ENCODE data around the gene NCOA4. TPM values are rescaled to one million over a fixed set of nuclear protein-coding genes. Genes with fewer than 3 reads are reported as not detected.

The NCOA4 gene
- total and polyA plus RNA-seq, 2 donors (not counting 3 experiments of a cell fraction or from before 2014, with no cell fraction given), result 62.1 to 127 TPM

DNA sequence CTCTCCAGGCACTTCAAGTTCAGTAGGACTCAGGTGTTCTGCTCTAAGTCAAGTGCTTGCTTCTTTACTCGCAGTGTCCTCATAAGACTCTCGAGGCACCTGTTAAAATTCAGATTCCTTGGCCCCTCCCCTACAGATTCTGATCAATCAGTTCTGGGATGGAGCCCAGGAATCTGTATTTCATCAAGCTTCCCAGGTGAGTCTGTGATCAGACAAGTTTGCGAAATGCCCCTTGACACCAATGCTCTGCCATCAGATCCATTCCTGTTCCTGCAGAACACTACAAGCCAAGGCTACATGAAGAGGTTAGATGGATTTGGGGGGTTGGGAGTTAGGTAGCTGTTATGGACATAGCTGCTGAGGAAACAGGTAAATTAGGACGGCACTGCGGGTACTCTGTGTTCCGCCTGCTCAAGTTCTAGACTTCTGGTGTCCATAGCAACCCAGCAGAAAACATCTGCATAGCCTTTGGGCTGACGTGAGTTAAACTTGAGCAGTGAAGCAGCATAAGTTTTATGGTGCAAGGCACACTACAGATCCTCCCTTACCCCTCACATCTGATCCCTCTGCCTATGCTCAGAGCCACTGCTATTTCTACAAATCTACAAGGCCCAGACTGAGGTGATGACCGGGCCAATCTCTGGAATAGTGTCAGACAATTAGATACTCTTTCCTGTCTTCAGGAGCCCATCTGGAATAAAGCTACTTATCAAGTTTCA lies 6.8 kb upstream of the NCOA4 start:
- dilution Hi-C loops (cut with MboI; ENCODE audit: extremely low pct_ligation_motif_present, low sequenced_read_pairs) (no loop called here), intact Hi-C loops (cut with micrococcal nuclease) (no loop called here)
- Histone ChIP-seq H3K9me1 (replicated peaks; ENCODE audit: control insufficient read depth, extremely low read depth, insufficient read depth, low read length) (no peaks in the 10 kb centered on the region), H3K79me2 (ENCODE audit: control insufficient read depth, insufficient read depth, low read length) (no peaks in the 10 kb centered on the region), H4K20me1 (replicated peaks; ENCODE audit: control insufficient read depth, extremely low read depth, insufficient read depth, low read length) (no peaks in the 10 kb centered on the region), H3K36me3 (ENCODE audit: control insufficient read depth in 2 of 2, extremely low read depth in 1 of 2, insufficient read depth in 2 of 2, low read length in 2 of 2) (no peaks in the 10 kb centered on the region), H3K27ac (ENCODE audit: insufficient read depth, low read depth, low read length) (no peak overlapping the region), H3K4me2 (ENCODE audit: insufficient read depth, low read length) (no peak overlapping the region), H3K4me1 (ENCODE audit: control insufficient read depth, extremely low read depth, insufficient read depth, low read length) (peaks cover 20% of the 10 kb centered on the region), H3K27me3 (ENCODE audit: control insufficient read depth in 2 of 2, insufficient read depth in 2 of 2, low read length in 2 of 2) (peaks cover 0 to 6% of the 10 kb centered on the region in 2 experiments), H3K4me3 (replicated peaks in 1 of 3; ENCODE audit: insufficient read depth in 1 of 3, low read depth in 1 of 3, low read length in 3 of 3) (no peak overlapping the region), H3K9me3 (replicated peaks; ENCODE audit: control insufficient read depth, insufficient read depth, low read length) (no peaks in the 10 kb centered on the region), H2AFZ (ENCODE audit: low read depth, low read length) (no peak overlapping the region), H3K9ac (replicated peaks; ENCODE audit: extremely low read depth, insufficient read depth, low read length) (no peak overlapping the region)
- ChIA-PET CTCF (no interaction called here), POLR2A (no interaction called here)
- TF ChIP-seq MYC (IDR thresholded peaks at IDR 0.05; ENCODE audit: low read depth, low read length), result no peak
- TF ChIP-seq, protein P1, sequence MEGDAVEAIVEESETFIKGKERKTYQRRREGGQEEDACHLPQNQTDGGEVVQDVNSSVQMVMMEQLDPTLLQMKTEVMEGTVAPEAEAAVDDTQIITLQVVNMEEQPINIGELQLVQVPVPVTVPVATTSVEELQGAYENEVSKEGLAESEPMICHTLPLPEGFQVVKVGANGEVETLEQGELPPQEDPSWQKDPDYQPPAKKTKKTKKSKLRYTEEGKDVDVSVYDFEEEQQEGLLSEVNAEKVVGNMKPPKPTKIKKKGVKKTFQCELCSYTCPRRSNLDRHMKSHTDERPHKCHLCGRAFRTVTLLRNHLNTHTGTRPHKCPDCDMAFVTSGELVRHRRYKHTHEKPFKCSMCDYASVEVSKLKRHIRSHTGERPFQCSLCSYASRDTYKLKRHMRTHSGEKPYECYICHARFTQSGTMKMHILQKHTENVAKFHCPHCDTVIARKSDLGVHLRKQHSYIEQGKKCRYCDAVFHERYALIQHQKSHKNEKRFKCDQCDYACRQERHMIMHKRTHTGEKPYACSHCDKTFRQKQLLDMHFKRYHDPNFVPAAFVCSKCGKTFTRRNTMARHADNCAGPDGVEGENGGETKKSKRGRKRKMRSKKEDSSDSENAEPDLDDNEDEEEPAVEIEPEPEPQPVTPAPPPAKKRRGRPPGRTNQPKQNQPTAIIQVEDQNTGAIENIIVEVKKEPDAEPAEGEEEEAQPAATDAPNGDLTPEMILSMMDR (IDR thresholded peaks at IDR 0.05; ENCODE audit: extremely low read depth in 1 of 2, insufficient read depth in 1 of 2, low read depth in 1 of 2, low read length in 2 of 2), result no peak
- TF ChIP-seq, protein P2, sequence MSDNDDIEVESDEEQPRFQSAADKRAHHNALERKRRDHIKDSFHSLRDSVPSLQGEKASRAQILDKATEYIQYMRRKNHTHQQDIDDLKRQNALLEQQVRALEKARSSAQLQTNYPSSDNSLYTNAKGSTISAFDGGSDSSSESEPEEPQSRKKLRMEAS (IDR thresholded peaks at IDR 0.05; ENCODE audit: insufficient read depth, insufficient read length), result no peak
- TF ChIP-seq GATA2 (IDR thresholded peaks at IDR 0.05; ENCODE audit: insufficient read depth, insufficient read length, low read depth, low read length), result no peak
- no peak for TF ChIP-seq POLR2A (IDR thresholded peaks at IDR 0.05; ENCODE audit: low read depth, low read length)
- TF ChIP-seq FOS (IDR thresholded peaks at IDR 0.05; ENCODE audit: borderline replicate concordance, insufficient read depth, low read length), result no peak
- no peak for TF ChIP-seq JUN (IDR thresholded peaks at IDR 0.05; ENCODE audit: borderline replicate concordance, insufficient read depth, insufficient read length, low read depth)
- no peak for TF ChIP-seq POLR2AphosphoS5 (IDR thresholded peaks at IDR 0.05; ENCODE audit: insufficient read depth, low read depth, low read length)
- TF ChIP-seq EZH2 (IDR thresholded peaks at IDR 0.05; ENCODE audit: borderline replicate concordance, low read depth, low read length, severe bottlenecking), result no peak
- no peak for FAIRE-seq
- no TSS peak for BruUV-seq (replicated peaks)
- no peak for DNase-seq (ENCODE audit: low read depth, low spot score)

All from endothelial cell of umbilical vein (primary cell).